Stimulated activated CD4-positive, alpha-beta T cell treated with anti-CD3 and anti-CD28 coated beads, Interleukin-2, amount 100 ng/mL, for 24 hours (primary cell): Measurements from ENCODE around the gene GIGYF1.
A peak's percentile ranks its signal among the peaks of the same experiment; 100 is the strongest.
"Not testable (repeated sequence)": the region's sequence is repeated elsewhere in the genome, so short reads cannot be mapped to it uniquely, and the experiment has no call there.

Source experiments
- DNase-seq, 2 donors: peaks; one replicate each; pipeline ENCODE4 v3.0.0-alpha.2; 2020

GIGYF1 gene

GRCh38 chr7:100671353-100672327 is 22.4 kb downstream of the GIGYF1 start:
- no peak for DNase-seq

DNA sequence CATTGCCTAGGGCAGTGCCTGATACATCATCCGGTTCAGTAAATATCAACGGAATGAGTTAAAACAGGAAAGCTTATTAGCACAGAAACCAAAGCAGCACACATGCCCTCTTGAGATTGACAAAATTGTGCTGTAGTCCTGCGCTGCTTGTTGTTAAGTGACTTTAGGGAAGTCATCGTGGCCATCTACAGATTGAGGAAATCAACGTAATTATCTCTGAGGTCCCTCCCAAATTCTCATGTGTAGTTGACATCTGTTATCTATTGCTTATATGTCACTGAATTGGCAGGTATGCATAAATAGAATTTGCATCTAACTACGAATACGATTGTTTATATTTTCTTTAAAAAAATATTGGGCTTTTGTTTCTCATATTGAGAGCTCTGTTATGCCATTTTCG is 24.0 kb downstream of the GIGYF1 start:
- no peak for DNase-seq

DNA sequence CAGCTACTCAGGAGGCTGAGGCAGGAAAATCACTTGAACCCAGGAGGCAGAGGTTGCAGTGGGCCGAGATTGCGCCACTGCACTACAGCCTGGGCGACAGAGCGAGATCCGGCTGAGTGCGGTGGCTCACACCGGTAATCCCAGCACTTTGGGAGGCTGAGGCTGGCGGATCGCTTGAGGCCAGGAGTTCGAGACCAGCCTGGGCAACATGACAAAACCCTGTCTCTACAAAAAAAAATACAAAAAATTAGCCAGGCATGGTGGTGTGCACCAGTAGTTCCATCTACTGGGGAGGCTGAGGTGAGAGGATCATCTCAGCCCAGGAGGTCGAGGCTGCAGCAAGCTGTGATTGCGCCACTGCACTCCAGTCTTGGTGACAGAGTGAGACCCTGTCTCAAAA is 24.9 kb downstream of the GIGYF1 start:
- not testable (repeated sequence) for DNase-seq

DNA sequence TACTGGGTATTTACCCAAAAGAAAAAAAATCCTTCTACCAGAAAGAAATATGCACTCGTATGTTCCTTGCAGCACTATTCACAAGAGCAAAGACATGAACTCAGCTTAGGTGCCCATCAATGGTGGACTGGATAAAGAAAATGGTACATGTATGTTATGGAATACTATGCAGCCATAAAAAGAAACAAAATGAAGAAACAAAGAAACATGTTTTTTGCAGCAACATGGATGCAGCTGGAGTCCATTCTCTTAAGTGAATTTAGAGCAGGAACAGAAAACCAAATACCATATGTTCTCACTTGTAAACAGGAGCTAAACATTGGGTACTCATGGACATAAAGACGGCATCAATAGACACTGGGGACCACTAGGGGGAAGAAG is 26.0 kb downstream of the GIGYF1 start:
- DNase-seq = no peak

DNA sequence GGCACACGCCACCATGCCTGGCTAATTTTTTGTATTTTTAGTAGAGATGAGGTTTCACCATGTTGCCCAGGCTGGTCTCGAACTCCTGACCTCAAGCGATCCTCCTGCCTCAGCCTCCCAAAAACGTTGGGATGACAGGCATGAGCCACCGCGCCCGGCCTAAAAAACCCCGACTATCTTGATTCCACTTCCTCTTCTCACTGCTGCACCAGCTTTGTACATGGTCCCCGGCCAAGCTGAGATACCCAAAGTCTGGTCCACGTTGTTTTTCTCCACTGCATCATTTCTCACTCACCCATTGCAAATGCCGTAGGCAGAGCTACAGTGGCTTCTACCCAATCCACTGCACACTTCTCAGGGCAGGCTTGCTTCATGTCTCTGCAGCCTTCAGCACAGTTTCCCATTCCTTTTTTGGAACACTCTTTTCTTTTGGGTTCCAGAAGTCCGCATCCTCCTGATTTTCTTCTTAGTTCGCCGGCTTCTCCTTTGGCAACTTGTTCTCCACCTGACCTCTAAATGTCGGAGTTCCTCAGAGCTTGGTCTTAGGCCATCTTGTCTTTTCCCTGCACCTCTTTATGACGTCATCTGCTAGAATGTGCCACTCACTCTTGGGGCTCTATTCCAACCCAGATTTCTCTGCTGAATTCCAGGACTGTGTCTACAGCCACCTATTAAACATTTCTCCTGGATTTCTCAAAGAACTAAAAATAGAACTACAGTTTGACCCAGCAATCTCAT is 26.6 kb downstream of the GIGYF1 start:
- DNase-seq = no peak

- DNase-seq = no peak
These were observed 28.8 kb downstream of the GIGYF1 start for GRCh38 chr7:100665168-100665726.

DNA sequence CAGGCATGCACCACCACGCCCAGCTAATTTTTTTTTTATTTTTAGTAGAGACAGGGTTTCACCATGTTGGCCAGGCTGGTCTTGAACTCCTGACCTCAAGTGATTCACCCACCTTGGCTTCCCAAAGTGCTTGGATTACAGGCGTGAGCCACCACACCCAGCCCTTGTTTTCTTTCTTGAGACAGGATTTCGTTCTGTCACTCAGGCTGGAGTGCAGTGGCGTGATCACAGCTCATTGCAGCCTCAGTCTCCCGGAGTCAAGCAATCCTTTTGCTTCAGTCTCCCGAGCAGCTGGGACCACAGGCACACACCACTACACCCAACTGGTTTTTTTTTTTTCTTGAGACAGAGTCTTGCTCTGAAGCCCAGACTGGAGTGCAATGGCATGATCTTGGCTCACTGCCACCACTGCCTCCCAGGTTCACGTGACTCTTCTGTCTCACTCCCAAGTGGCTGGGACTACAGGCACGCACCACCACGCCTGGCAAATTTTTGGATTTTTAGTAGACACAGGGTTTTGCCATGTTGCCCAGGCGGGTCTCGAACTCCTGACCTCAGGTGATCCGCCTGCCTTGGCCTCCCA is 31.8 kb downstream of the GIGYF1 start:
- DNase-seq = not testable (repeated sequence)

GRCh38 chr7:100655908-100656674 is 38.0 kb downstream of the GIGYF1 start, which contains the start of gene ACTL6B:
Gene ACTL6B (minus strand): TSS chr7:100656448. CDS start chr7:100656354, 94 bp downstream.
- DNase-seq = peak; percentile 60 to 77

GRCh38 chr7:100654908-100655831 is 38.9 kb downstream of the GIGYF1 start:
- DNase-seq = no peak

- no peak for DNase-seq
These were observed 44.1 kb downstream of the GIGYF1 start for GRCh38 chr7:100649826-100650565.

DNA sequence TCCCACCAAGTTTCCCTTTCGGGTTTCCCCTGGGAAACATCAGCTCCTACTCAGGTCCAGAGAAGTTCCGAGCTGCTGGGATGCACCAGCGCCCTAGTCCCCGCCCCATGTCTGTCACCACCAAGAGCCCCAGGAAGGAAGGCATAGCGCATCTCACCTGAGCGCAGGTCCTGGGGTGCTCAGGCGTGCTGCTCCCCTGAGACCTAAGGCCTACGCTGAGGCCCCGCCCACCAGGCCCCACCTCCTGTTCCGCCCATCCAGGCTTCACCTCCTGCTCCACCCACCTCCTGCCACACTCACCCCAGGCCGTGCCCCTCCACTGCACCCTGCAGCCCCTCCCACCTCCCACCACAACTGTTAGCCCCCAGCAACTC is 51.5 kb downstream of the GIGYF1 start:
- peak in 1 of 2 donors; percentile 55 for DNase-seq

GRCh38 chr7:100641860-100642533 is 52.1 kb downstream of the GIGYF1 start:
- no peak for DNase-seq

GRCh38 chr7:100641463-100641859 is 52.6 kb downstream of the GIGYF1 start, which contains the start of gene TFR2:
Gene TFR2 (minus strand): TSS chr7:100641552. CDS start chr7:100641509, 43 bp downstream.
- DNase-seq = no peak

GRCh38 chr7:100640517-100641440 is 53.3 kb downstream of the GIGYF1 start:
- DNase-seq = no peak

DNA sequence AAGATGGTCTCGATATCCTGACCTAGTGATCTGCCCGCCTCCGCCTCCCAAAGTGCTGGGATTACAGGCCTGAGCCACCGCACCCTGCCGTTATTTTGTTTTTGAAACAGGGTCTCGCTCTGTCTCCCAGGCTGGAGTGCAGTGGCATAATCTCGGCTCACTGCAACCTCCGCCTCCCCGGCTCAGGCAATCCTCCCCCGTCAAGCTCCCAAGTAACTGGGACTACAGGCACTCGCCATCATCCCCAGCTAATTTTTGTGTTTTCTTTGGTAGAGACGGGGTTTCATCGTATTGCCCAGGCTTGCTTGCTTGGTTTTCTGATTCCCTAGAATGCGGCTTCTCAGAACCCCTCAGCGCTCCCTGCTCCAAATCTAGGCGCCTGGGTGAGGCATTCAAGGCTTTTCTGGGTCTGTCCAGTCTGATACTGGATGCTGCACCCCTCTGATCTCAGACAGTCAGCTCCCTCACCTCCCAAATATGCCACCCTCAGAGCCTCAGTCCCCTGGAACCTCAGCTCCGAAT is 54.0 kb downstream of the GIGYF1 start:
- DNase-seq = no peak

- peak; percentile 66 to 76 for DNase-seq
These were observed 60.9 kb downstream of the GIGYF1 start for GRCh38 chr7:100632951-100633717.

DNA sequence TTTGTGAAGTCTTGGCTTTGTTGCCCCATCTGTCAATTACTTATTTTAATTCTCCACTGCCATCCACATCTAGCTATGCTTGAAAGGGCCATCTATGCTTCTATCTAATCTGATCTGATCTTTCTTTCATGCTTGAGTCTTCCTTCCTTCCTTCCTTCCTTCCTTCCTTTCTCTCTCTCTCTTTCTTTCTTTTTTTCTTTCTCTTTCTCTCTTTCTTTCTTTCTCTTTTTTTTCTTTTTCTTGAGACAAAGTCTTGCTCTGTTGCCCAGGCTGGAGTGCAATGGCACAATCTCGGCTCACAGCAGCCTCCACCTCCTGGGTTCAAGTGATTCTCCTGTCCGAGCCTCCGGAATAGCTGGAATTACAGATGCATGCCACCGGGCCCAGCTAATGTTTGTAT is 64.0 kb downstream of the GIGYF1 start:
- no peak for DNase-seq
